Activated CD4-positive, CD25-positive, alpha-beta regulatory T cell treated with anti-CD3 and anti-CD28 coated beads, Interleukin-2, amount 50 U/mL, for 16 hours (primary cell): ENCODE data around the gene C8G.
A peak's percentile ranks its signal among the peaks of the same experiment; 100 is the strongest.

Experiments used
- DNase-seq: peaks from one replicate; pipeline ENCODE4 v3.0.0-alpha.2; 2020; ENCODE audit warnings: low read depth, low spot score

C8G gene

DNA sequence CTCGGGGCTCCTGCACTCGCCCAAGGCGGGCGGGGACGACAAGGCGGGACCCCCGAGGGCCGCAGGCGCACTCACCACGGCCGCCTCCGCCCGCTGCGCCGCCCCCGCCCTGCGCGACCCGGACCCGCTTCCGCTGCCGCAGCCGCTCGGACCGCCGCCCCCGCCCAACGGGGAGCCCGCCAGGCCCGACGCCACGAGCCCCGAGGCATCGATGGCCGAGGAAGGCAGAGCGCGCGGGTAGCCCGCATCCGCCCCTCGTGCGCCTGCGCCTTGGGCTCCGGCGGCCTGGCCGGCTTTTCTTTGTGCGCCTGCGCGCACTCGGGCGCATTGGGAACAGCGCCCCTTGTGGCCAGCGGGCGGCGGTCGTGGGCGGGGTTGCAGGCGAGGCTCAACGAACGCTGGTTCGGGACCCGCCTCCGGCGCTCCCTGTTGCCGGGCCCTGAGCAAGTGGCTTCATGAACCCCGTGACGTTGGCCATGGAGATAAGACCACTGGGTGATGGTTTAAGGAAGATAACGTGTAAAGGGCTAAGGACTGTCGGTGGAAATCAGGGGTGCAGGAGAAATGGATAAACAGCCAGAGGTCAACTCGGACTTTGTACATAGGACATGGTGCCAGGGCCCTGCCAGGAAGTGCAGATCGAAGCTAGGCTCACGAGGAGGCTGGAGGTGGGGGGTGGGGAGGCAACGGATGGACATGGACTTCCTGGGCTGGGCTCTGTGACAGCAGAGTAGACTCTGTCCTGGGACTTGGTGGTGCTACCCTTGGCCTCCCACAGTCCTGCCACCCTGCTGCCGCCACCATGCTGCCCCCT lies at the start of gene C8G, which contains the start of gene FBXW5:
Gene C8G, plus strand, starts transcription at position 725 of the 814 bp plus-strand sequence. Its CDS starts 78 bp downstream, at position 803.
Gene FBXW5, minus strand, starts transcription at position 220 of the 814 bp plus-strand sequence. CDS start 655 bp downstream, outside the sequence.
- peak; percentile 88 for DNase-seq

DNA sequence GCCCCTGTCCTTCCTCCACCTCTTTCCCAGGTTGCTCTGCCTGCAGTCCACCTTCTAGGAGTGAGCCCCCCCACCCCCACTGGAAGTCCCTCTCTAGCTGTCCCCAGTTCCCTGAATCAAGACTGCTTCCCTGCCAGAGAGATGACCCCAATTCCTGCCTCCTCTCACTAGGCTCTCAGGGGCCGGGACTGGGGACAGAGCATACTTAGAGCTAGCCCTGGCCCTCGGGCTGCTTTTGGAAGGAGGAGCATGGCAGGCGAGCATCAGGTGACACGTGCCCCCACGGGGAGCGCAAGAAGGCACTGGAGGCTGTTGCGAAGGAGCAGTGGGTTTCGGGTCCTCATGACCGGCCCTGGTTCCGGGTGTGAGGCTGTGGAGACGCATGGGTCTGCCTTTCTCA lies 49.0 kb upstream of the C8G start:
- DNase-seq = no peak

DNA sequence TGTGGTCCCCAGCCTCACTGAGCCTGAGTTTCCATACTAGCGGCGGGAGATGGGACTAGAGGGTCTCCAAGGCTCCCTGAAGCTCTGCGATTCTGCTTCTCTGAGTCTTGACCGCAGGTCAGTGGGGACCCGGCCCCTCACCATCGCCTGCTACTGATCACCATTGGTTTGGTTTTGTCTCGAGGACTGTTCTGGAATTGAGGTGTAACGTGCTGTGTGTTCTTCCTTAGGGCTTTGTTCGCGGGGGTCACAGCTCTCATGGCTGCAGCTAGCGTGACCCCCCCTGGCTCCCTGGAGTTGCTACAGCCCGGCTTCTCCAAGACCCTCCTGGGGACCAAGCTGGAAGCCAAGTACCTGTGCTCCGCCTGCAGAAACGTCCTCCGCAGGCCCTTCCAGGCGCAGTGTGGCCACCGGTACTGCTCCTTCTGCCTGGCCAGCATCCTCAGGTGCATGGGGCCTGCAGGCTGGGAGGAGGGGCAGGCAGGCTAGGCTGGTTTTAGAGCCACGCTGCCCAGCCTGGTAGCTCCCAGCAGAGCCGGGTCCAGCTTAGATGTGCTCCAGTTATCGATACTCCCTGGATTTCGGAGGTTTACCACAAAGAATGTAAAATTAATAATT lies 46.5 kb upstream of the C8G start:
- no peak for DNase-seq

DNA sequence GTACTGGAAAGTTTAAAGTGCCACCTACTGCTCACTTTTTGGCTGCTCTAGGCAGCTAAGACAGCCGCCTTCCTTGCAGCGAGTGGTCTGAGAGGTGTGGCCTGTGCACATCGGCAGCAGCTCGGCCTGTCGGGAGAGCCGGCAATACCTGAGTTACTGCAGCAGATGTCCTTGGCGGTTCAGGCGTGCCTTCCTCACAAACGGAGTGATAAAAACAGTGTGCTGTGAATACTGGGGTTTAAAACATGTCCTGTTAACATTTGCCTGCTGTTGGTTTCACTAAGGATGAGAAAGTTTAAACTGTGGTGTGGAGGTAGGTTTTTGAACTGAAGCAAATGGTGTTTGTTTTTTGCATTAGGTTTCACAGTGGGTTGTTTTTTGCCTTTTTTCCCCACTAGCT lies 45.8 kb upstream of the C8G start:
- DNase-seq = no peak

DNA sequence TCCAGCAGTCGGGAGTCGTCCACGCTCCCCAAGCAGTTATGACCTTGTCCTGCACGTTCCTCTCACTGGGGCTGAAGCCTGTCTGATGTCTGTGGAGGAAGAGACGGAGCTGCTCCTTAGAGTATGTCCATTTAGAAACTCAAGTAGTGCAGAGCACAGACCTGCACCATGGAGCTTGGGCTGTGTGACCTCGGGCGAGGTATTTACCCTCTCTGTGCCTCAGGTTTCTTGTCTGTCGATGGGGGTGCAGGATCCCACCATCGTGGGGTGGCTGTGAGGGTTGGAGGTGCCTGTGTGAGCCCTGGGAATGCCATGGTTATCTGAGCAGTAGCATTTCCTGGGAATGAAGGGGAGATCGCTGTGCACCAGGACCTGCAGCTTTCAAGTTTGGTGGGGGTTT lies 44.5 kb upstream of the C8G start:
- DNase-seq = no peak

DNA sequence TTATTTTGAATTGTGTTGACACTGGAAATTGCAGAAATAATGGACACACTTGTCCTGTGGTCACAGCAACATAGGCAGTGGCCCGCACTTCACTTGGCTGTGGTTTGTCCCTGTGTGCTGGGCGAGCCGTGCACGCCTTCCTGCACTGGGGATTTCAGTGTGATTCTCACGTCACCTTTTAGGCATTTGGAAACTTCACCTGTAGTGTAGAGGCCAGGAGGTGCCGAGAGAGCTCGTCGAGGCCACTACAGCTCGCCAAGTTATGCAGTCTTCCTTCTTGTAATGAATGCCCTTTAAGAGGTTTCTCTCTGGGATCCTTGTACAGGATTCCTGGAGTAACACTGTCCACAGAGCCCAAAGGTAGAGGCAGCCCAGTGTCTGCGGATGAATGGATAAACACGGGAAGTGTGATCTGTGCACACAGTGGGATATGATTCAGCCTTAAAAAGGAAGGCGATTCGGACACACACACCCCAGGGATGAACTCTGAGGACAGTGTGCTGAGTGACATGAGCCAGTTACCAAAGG lies 44.0 kb upstream of the C8G start:
- no peak for DNase-seq

DNA sequence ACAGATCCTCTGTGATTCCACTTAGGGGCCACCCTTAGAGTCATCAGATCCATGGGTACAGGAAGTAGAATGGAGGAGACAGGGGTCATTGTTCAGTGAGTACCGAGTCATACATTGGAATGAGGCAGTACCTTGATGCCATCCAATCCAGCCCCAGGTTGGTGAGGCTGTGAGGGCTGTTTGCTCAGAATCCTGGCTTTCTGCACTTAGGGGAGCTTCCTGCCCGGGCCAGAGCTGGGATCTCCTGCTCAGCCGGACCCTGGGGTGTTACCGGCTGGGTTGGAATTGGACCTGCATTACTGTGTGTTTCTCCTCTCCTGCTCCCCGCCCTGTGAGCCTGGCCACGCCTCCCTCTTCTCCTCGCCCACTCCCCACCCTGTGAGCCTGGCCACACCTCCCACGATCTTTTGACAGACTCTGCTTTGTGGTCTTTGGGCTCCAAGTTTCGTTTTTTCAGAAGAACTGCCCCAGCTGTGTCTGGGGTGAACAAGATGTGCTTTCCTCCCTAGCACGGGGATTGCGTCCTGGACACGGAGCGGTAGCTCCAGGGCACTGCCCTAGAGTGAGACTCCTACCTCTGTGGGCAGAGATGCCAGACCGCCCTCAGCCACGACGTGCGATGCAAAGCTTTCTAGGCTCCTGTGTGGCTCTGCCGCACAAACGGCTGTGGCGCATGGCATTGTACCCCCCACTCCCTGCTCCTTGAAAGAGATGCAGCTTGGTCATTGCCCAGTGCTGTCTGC lies 43.4 kb upstream of the C8G start:
- peak; percentile 50 for DNase-seq

DNA sequence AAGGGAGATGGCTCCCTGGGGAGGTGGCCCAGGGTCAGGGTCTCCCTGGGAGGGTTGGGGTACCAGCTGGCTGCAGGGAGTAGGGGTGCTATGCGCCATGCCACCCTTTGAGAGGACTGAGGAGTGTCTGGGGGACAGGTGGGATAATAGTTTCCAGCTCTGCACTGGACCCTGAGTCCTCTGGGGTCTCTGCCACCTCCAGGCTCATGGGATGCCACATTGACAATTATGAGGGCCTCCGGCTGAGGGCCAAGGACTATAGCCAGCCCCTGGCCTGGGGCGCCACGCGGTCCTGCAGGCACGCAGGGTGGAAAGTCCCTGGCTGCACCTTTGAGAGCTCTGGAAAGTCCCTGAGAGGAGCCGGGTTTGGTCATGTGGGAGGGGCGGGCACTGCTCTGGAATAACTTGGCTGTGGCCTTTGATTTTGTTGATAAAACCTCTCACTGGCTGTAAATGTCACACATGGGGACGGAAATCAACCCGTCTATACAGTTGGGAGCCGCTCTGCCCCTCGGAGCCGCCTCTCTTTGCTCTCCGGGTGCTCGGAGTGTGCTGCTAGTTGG lies 42.7 kb upstream of the C8G start:
- DNase-seq = peak; percentile 76

DNA sequence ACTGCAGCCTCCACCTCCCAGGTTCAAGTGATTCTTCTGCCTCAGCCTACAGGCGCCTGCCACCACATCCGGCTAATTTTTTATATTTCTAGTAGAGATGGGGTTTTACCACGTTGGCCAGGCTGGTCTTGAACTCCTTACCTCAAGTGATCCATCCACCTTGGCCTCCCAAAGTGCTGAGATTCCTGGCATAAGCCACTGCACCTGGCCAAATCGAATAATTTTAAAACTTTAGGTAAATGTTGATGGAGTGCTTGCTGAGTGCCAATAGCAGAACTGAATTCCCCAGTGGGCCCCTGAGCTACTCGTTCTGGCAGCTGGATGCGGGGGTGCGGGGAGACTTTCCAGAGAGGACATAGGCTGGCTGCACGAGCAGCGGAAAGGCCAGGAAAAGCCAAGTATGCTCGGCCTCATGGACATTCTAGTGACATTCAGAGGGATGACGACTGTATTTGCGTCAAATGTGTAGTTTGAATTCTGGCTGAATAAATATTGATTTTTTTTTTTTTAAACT lies 41.9 kb upstream of the C8G start:
- no peak for DNase-seq

DNA sequence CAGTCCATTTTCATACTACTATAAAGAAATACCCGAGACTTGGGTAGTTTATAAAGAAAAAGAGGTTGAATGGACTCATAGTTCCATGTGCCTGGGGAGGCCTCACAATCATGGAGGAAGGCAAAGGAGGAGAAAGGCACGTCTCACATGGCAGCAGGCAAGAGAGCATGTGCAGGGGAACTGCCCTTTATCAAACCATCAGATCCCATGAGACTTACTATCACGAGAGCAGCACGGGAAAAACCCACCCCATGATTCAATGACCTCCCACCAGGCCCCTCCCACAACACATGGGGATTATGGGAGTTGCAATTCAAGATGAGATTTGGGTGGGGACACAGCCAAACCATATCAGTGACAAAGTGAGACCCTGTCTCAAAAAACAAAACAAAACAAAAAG lies 38.8 kb upstream of the C8G start:
- no peak for DNase-seq

DNA sequence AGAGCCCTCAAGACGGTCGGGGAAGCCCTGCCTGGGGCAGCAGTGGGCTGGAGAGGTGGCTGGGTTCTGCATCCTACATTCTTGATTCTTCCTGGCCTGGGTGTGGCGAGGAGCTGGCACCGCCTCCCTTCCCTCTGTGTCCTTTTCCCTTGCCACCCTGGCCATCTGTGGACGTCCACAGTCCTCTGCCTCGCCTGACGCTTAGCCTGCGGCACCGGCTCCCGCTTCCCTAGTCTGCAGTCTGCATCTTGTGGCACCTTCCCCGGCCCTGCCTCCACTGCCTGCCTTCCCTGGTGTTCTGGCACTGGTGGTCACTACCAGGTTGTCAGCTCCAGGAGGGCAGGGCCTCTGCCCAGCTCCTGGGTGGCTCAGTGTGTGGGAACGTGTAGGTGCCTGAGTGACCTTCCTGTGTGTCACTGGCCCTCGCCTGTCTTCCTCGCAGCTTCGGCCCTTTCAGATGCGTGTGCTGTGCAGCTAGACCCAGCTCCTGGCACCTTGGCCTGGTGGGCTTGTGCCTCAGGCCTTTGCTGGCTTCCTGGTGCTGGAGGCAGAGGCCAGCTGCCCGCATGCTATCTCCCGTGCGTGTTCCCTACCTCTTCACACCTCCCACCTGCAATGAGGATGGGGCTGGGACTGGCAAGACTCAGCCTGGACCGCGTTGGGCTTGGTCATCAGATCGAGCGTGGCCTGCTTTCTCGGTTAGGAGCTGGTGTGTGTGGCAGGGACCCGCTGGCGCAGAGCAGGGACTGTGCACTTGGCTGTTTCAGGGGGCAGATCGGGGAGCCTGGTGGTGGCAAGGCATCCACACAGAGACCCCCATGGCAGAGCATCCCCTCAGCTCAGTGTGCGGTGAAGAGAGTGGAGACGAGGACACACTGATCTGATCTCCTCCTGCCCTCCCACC lies 37.8 kb upstream of the C8G start:
- DNase-seq = no peak

DNA sequence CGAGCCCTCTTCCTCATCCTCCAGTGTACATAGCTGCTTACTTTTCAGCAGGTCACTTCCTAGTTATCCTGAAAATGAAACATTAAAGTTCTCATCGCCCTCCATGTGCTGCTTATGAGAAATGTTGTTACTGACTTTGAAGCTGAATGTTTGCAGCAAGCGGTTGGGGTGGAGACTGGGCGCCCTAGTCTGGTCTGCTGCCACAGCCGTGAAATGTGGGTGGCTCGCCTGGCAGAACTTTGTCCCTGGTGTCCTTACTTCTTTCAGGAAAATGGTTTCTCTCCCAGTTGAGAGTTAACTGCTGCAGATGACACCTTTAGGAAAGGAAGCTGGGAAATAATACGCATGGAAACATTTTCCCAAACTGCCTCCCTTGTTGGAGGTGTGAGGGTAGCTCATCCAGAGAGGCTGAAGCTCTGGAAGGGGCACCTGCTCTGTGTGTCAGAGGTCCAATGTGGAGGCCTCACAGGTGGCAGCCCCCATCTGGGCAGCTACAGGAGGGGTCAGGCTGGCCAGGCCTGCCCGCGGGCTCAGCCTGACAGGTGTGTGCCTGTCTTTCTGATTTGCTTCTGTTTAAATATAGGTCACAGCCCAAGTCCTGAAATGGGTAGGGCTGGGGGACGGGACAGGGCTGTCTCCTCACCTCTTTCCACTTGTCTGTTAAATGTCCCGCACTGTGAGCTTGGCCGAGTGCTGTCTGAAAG lies 34.7 kb upstream of the C8G start:
- no peak for DNase-seq

DNA sequence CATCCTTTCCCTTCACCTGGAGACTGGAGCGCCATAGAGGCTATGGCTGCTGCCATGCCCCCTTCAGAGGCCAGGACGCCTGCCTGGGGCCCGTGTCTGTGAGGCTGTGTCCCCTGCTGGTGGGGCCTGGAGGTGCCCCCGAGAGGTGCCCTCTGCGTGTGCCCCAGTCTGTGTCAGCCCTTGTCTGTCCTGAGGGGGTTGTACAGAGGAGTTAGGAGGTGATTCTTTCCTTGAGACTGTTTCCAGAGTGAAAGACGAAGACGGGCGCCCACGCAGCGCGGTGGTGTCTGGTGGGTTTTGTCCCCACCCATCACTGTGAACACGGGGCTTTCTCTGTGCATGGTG lies 34.2 kb upstream of the C8G start:
- no peak for DNase-seq

DNA sequence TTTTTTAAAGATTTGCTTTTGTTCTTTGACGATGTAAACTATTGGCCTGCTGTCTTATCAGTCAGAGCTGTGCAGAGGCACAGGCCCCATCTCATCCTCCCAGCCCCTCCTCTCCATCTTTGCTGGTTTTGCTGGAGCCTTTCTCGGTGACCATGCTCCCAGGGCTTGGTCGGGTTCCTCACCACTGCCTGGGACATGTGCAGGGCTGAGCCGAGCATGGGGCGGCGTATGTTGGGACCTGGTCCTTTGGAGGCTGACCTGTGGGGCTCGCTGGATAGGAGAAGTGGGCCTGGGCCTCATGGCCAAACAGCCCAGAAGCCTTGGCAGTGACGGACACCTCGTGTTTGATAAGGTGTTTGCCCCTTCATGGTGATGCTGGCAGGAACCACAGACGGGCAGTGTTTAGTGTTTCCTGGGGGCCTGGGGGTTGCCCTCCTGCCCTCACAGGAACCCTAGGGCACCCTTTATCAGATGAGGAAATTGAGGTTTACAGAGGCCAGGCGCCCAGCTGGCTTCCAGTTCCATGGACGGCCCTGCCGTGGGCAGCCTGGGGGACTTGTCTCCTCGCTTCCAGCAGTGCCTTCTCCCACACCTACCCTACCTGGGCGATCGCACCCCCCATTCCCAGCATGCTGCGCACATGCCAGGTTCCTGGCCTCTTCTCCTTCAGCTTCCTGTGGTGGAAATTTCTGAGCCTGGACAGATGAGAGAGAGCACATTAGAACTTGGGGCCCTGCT lies 31.2 kb upstream of the C8G start:
- no peak for DNase-seq

DNA sequence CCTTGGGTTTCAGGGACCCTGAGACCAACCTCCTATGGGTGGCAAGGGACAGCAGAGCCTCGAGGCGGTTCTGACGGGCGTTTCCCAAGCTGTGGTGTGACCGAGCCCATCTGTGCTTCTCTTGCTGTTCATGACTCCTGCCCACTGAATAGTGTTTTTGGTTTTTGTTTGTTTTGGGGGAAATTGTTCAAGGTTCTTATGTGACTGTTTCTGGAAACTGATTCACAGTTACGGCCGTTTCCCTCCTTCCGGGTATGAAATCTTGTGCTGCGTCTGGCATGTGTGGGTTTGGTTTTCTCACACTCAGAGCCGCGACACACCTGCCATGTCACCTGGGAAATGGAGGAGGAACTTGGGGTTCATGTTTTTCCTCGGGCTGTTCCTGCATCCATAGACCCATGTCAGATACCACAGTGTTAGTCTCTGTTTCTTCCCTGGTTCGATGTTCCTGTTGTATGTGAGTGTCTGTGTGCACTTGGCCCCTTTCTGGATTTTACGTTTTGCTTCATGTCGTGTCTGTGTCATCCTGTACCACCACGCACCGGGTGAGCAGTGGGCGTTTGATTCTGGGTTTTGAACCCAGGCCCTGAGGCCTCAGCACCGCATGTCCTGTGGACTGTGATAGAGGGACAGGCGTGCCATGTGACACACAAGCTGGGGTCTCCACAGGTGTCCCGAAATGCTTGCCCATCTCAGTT lies 29.3 kb upstream of the C8G start:
- no peak for DNase-seq

DNA sequence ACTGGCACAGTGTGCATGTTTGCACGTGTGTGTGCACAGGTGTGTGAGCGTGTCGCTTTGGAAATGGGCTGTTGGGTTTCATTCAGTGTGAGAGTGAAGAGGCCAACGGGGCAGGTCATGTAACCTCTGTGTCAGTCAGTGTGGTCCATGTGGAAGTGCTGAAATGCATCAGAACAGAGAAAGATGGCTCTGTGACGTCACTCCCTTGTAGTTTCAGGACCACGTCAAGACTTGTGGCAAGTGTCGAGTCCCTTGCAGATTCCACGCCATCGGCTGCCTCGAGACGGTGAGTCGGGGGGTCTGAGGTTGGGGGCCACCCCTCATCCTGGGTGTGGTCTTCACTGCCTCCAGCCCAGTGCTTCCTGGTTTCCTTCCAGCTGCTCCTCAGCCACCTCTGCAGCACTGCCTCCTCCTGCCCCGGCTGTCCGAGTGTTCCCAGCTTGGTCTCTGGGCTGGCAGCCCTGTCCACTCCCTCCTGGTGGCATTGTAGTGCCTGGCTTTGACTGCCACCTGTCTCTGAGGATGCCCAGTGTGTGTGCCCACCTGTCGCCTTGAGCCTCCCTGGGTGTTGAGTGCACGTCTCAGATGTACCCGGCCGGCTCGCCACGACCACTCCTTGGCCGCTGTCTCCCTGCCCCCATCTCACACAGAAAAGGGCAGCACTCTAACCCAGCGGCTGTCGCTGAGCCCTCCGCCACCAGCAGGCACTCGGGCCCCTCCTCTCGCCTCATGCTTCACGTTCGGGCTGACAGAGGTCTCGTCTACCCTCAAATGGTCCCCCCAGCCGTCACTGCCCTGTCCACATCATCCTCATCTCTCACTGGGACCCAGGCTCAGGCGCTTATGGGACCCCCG lies 28.5 kb upstream of the C8G start:
- DNase-seq = no peak

DNA sequence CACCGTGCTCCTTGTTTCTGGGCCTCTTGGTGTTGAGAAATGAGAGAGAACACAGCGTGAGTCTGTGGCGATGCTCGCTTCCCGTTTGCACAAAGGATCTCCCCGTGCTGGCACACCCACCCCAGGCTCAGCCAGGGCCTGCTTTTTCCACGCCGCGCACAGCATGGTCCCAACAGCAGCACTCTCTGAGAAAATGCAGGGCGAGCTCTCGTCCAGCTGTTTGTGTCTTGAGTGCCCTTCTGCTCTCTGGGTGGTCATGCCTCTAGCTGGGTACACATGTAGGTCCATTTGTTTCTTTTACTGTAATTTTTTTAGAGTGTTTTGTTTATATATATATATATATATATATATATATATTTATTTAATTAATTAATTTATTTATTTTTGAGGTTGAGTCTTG lies 27.1 kb upstream of the C8G start:
- no peak for DNase-seq

DNA sequence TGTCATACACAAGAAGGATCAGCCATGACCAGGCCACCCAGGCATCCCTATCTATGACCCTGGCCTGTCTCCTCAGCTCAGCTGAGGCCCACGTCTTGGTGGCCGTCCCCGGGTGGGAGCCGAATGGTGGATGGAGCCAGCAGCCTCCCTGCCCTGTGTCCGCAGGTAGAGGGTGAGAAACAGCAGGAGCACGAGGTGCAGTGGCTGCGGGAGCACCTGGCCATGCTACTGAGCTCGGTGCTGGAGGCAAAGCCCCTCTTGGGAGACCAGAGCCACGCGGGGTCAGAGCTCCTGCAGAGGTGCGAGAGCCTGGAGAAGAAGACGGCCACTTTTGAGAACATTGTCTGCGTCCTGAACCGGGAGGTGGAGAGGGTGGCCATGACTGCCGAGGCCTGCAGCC lies 25.0 kb upstream of the C8G start:
- DNase-seq = no peak
